Measurements from ENCODE around the gene ZSCAN10. TPM values are rescaled to one million over a fixed set of nuclear protein-coding genes. Genes with fewer than 3 reads are reported as not detected.

ZSCAN10 gene
- total and polyA plus RNA-seq, 8 donors, result 0.35 TPM; not detected in 7

GRCh38 chr16:3101018-3101840 is 2.1 kb upstream of the ZSCAN10 start:
- H3K36me3 ChIP-seq, result no peaks in the 10 kb centered on the region
- no peaks in the 10 kb centered on the region for H3K27me3 ChIP-seq
- peaks cover 0 to 7% (median 0%) of the 10 kb centered on the region in 3 donors for H3K4me1 ChIP-seq
- FAIRE-seq (no peak), ATAC-seq (peak in 1 of 4 donors; percentile 15), DNase-seq (peak in 1 of 6 donors; percentile 51)
- TF ChIP-seq CTCF (IDR thresholded peaks at IDR 0.05), result peak in 3 of 4 donors; percentile 34 to 37 (median 35)
- no peaks in the 10 kb centered on the region for H3K9me3 ChIP-seq
- intact Hi-C loops (cut with DNase I), result no loop called here
- H3K4me3 ChIP-seq, result no peak overlapping the region
- peak overlapping the region in 1 of 4 donors; percentile 46 for H3K27ac ChIP-seq
- 47 to 48% methylated on average over 24 to 28 of the region's 29 CpGs for WGBS, 2 donors

- peak; percentile 95 to 98 (median 97) for ATAC-seq
- no peaks in the 10 kb centered on the region for H3K27me3 ChIP-seq
- intact Hi-C loops (cut with DNase I), result loop anchor here in 1 of 3 donors (10.0 kb wide), 1 partner anchor 65 kb away; no protein-coding TSS in a partner anchor
- no peaks in the 10 kb centered on the region for H3K36me3 ChIP-seq
- H3K27ac ChIP-seq, result no peak overlapping the region
- no peak for FAIRE-seq
- peaks cover 0 to 7% (median 0%) of the 10 kb centered on the region in 3 donors for H3K4me1 ChIP-seq
- peak overlapping the region in 1 of 4 donors; percentile 36 for H3K4me3 ChIP-seq
- no peaks in the 10 kb centered on the region for H3K9me3 ChIP-seq
- no peak for TF ChIP-seq CTCF (IDR thresholded peaks at IDR 0.05)
- WGBS, 2 donors, result 2 to 4% methylated on average over 31 to 39 of the region's 39 CpGs
- peak; percentile 86 to 95 (median 94) for DNase-seq
Measured at GRCh38 chr16:3099732-3100499, 822 bp upstream of the ZSCAN10 start.

DNA sequence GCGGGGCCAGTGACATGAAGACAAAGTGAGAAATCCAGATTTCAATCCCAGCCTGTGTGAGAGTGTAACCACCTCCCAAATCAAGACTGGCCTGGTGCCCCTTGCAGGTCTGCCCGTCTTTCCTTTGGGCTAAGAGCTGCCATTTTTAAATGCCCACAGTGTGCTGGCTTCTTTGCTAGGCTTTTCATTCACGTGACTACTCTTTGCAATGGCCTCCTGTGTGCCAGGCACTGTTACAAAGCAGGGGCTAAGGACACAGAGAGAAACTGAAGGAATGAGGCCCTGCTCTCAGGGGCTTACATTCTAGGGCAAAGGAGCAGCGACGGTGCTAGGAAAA is 269 bp upstream of the ZSCAN10 start:
- ATAC-seq, result no peak
- FAIRE-seq, result no peak
- Histone ChIP-seq H3K36me3 (no peaks in the 10 kb centered on the region), H3K4me3 (peak overlapping the region in 1 of 4 donors; percentile 36), H3K9me3 (no peaks in the 10 kb centered on the region), H3K27ac (no peak overlapping the region), H3K4me1 (peaks cover 0 to 7% (median 0%) of the 10 kb centered on the region in 3 donors), H3K27me3 (no peaks in the 10 kb centered on the region)
- DNase-seq, result no peak
- 74 to 78% methylated on average over 5 of the region's 5 CpGs for WGBS, 2 donors
- no peak for TF ChIP-seq CTCF (IDR thresholded peaks at IDR 0.05)
- intact Hi-C loops (cut with DNase I), result loop anchor here in 1 of 3 donors (10.0 kb wide), 1 partner anchor 65 kb away; no protein-coding TSS in a partner anchor

DNA sequence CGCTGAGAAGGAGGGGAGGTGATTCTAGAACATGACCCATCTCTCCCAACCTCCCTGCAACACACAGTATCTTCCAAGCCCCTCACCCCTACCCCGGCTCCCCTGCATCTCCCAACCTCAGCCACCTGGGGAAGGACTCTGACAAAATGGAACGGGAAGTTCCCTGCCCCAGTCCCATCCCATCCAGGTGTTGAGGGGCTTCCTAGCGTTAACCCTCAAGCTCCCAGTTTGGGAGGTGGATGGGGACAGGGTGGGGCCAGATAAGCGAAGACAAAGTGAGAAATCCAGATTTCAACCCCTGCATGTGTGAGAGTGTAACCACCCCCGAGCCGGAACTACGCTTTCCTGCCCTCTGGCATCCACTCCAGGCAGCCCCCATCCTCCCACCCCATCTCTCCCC is 1.8 kb downstream of the ZSCAN10 start:
- no peak for TF ChIP-seq CTCF (IDR thresholded peaks at IDR 0.05)
- no peaks in the 10 kb centered on the region for H3K9me3 ChIP-seq
- no peaks in the 10 kb centered on the region for H3K27me3 ChIP-seq
- WGBS, 2 donors, result 43 to 46% methylated on average over 8 of the region's 8 CpGs
- FAIRE-seq, result no peak
- no peak for DNase-seq
- peaks cover 0 to 7% (median 0%) of the 10 kb centered on the region in 3 donors for H3K4me1 ChIP-seq
- intact Hi-C loops (cut with DNase I), result loop anchor here in 1 of 3 donors (10.0 kb wide), 1 partner anchor 68 kb away; no protein-coding TSS in a partner anchor
- no peak overlapping the region for H3K4me3 ChIP-seq
- no peak for ATAC-seq
- no peaks in the 10 kb centered on the region for H3K36me3 ChIP-seq
- H3K27ac ChIP-seq, result no peak overlapping the region
